Skeletal muscle cell (primary cell): Measurements from ENCODE around the gene SORCS1.

Experiments used
- DNase-seq: peaks from one replicate; pipeline ENCODE4 v3.0.0-alpha.2; 2010; ENCODE audit warnings: low read depth
- H3K4me3 ChIP-seq: 2 replicates; pipeline ENCODE4 v1.5.1; 2011; ENCODE audit warnings: low read depth, mild to moderate bottlenecking, control low read depth, low read length, moderate library complexity

Gene SORCS1

GRCh38 chr10:106722524-106722923 is 442.0 kb downstream of the SORCS1 start:
- H3K4me3 ChIP-seq = no peak overlapping the region
- no peak for DNase-seq

- H3K4me3 ChIP-seq = no peak overlapping the region
- DNase-seq = no peak
Observed at GRCh38 chr10:106720683-106721082, 443.8 kb downstream of the SORCS1 start.

- DNase-seq = no peak
Observed at GRCh38 chr10:106716381-106716780, 448.1 kb downstream of the SORCS1 start.

GRCh38 chr10:106714734-106715555 is 449.6 kb downstream of the SORCS1 start:
- no peak overlapping the region for H3K4me3 ChIP-seq
- DNase-seq = no peak

More at GRCh38 chr10:106716381-106716780, 448.1 kb downstream of the SORCS1 start:
- no peak overlapping the region for H3K4me3 ChIP-seq

- no peak overlapping the region for H3K4me3 ChIP-seq
- no peak for DNase-seq
Observed at GRCh38 chr10:106713846-106714245, 450.7 kb downstream of the SORCS1 start.

DNA sequence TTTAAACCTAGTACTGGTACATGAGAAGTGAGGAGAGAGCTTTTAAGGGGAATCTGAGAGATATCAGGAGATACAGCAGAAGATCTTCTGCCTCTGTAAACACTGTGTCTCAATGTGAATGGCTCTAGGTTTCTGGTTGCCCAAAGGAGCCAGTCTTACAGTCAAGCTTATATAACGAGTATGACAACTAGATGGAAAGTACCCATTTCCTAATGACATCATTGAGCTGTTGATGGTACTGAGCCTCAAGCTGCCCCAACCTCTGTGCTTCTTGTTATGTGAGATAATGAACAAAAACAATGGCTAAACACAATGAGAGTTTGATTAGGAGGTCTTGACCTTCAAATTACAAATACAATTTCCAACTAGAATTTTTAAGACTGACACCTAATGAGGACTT is 451.5 kb downstream of the SORCS1 start:
- H3K4me3 ChIP-seq = no peak overlapping the region
- DNase-seq = no peak

GRCh38 chr10:106711313-106711906 is 453.1 kb downstream of the SORCS1 start:
- DNase-seq = no peak

GRCh38 chr10:106708506-106708905 is 456.0 kb downstream of the SORCS1 start:
- no peak overlapping the region for H3K4me3 ChIP-seq
- no peak for DNase-seq

More at GRCh38 chr10:106711313-106711906, 453.1 kb downstream of the SORCS1 start:
- H3K4me3 ChIP-seq = no peak overlapping the region

- no peak overlapping the region for H3K4me3 ChIP-seq
- DNase-seq = no peak
Observed at GRCh38 chr10:106707657-106708056, 456.8 kb downstream of the SORCS1 start.

DNA sequence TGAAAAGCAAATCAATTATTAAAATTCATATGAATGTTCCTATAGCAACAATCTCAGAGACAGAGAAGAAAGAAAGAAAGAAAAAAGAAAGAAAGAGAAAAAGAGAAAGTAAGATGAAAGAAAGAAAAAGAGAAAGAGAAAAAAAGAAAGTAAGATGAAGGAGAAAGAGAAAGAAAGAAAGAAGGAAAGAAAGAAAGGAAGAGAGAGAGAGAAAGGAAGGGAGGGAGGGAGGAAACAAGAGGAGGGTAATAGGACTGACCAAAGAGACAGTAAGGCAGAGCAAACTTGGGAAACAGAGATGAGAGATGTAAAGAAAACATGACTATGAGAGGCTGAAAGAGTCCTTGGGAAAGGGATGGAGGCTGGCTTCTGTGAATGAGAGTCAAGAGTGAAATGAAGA is 458.4 kb downstream of the SORCS1 start:
- H3K4me3 ChIP-seq = no peak overlapping the region
- DNase-seq = no peak

- H3K4me3 ChIP-seq = no peak overlapping the region
- DNase-seq = peak; percentile 25
Observed at GRCh38 chr10:106705681-106706100, 458.8 kb downstream of the SORCS1 start.

- DNase-seq = no peak
- no peak overlapping the region for H3K4me3 ChIP-seq
Observed at GRCh38 chr10:106696239-106696638, 468.3 kb downstream of the SORCS1 start.

GRCh38 chr10:106694696-106695095 is 469.8 kb downstream of the SORCS1 start:
- no peak for DNase-seq
- H3K4me3 ChIP-seq = no peak overlapping the region

GRCh38 chr10:106682175-106682574 is 482.3 kb downstream of the SORCS1 start:
- H3K4me3 ChIP-seq = no peak overlapping the region
- no peak for DNase-seq

GRCh38 chr10:106680061-106680460 is 484.4 kb downstream of the SORCS1 start:
- no peak overlapping the region for H3K4me3 ChIP-seq
- DNase-seq = no peak

GRCh38 chr10:106679314-106679713 is 485.2 kb downstream of the SORCS1 start:
- H3K4me3 ChIP-seq = no peak overlapping the region
- no peak for DNase-seq

GRCh38 chr10:106672517-106673175 is 491.9 kb downstream of the SORCS1 start:
- no peak for DNase-seq
- H3K4me3 ChIP-seq = no peak overlapping the region

- H3K4me3 ChIP-seq = no peak overlapping the region
- no peak for DNase-seq
Observed at GRCh38 chr10:106661767-106662140, 502.8 kb downstream of the SORCS1 start.

- H3K4me3 ChIP-seq = no peak overlapping the region
- no peak for DNase-seq
Observed at GRCh38 chr10:106661133-106661766, 503.3 kb downstream of the SORCS1 start.

GRCh38 chr10:106660550-106660949 is 504.0 kb downstream of the SORCS1 start:
- DNase-seq = no peak
- H3K4me3 ChIP-seq = no peak overlapping the region
